WTC11 (cell line): ENCODE results near the gene SLC22A4. TPM values are rescaled to one million over a fixed set of nuclear protein-coding genes. Genes with fewer than 3 reads are reported as not detected.

Experiments used
- CREB1 ChIP-seq: sonication (generic); formaldehyde crosslinking; IDR thresholded peaks from 2 replicates; pipeline ENCODE4 v1.8.0; 2023; ENCODE audit warnings: mild to moderate bottlenecking, missing genetic modification reagents
- CREM ChIP-seq: sonication (generic); formaldehyde crosslinking; IDR thresholded peaks from 2 replicates; pipeline ENCODE4 v1.8.1; 2022; ENCODE audit warnings: mild to moderate bottlenecking, missing genetic modification reagents, moderate library complexity
- FOXK1 ChIP-seq: sonication (generic); formaldehyde crosslinking; IDR thresholded peaks from 2 replicates; pipeline ENCODE4 v1.8.0; 2022; ENCODE audit warnings: mild to moderate bottlenecking, moderate library complexity, missing genetic modification reagents
- FOXP1 ChIP-seq: sonication (generic); formaldehyde crosslinking; IDR thresholded peaks from 2 replicates; pipeline ENCODE4 v1.8.0; 2022; ENCODE audit warnings: missing genetic modification reagents, mild to moderate bottlenecking, moderate library complexity, borderline replicate concordance
- GABPB1 ChIP-seq: sonication (generic); formaldehyde crosslinking; IDR thresholded peaks from 2 replicates; pipeline ENCODE4 v1.8.1; 2023; ENCODE audit warnings: mild to moderate bottlenecking, missing genetic modification reagents
- GTF2I ChIP-seq: fragments of 250-450 bp; sonication (Bioruptor Pico); conservative IDR thresholded peaks from 2 replicates; pipeline ENCODE4 v1.4.0; 2021; ENCODE audit warnings: mild to moderate bottlenecking
- JAZF1 ChIP-seq: fragments of 250-450 bp; sonication (Bioruptor Pico); IDR thresholded peaks from 2 replicates; pipeline ENCODE4 v1.9.0; 2021; ENCODE audit warnings: moderate library complexity, mild to moderate bottlenecking, inconsistent platforms
- KAT7 ChIP-seq: sonication (generic); formaldehyde crosslinking; IDR thresholded peaks from 2 replicates; pipeline ENCODE4 v1.8.1; 2023; ENCODE audit warnings: missing genetic modification reagents, mild to moderate bottlenecking, borderline replicate concordance
- NR2C2 ChIP-seq: sonication (generic); formaldehyde crosslinking; IDR thresholded peaks from 2 replicates; pipeline ENCODE4 v1.8.0; 2022; ENCODE audit warnings: mild to moderate bottlenecking, missing genetic modification reagents
- NR3C1 ChIP-seq: sonication (generic); formaldehyde crosslinking; conservative IDR thresholded peaks from 2 replicates; pipeline ENCODE4 v1.8.1; 2023; ENCODE audit warnings: low read depth, mild to moderate bottlenecking, missing genetic modification reagents
- RORB ChIP-seq: fragments of 250-450 bp; sonication (Bioruptor Pico); IDR thresholded peaks from 2 replicates; pipeline ENCODE4 v1.9.0; 2021; ENCODE audit warnings: mild to moderate bottlenecking
- SOX15 ChIP-seq: fragments of 250-450 bp; sonication (Bioruptor Pico); IDR thresholded peaks from 2 replicates; pipeline ENCODE4 v1.9.0; 2021; ENCODE audit warnings: mild to moderate bottlenecking
- SP1 ChIP-seq: sonication (generic); formaldehyde crosslinking; conservative IDR thresholded peaks from 2 replicates; pipeline ENCODE4 v1.8.1; 2022; ENCODE audit warnings: missing genetic modification reagents
- ZBTB21 ChIP-seq: sonication (generic); formaldehyde crosslinking; IDR thresholded peaks from 2 replicates; pipeline ENCODE4 v1.8.1; 2023; ENCODE audit warnings: mild to moderate bottlenecking, missing genetic modification reagents, borderline replicate concordance
- ZNF263 ChIP-seq: sonication (generic); formaldehyde crosslinking; IDR thresholded peaks from 2 replicates; pipeline ENCODE4 v1.8.1; 2022; ENCODE audit warnings: low read depth, mild to moderate bottlenecking, moderate library complexity, missing genetic modification reagents
- ZNF317 ChIP-seq: sonication (generic); formaldehyde crosslinking; IDR thresholded peaks from 2 replicates; pipeline ENCODE4 v1.8.1; 2023; ENCODE audit warnings: low read depth, mild to moderate bottlenecking, moderate library complexity, missing genetic modification reagents, borderline replicate concordance
- ZNF416 ChIP-seq: fragments of 250-450 bp; sonication (Bioruptor Pico); IDR thresholded peaks from 2 replicates; pipeline ENCODE4 v1.9.0; 2021; ENCODE audit warnings: mild to moderate bottlenecking, inconsistent platforms
- ZNF423 ChIP-seq: fragments of 250-450 bp; sonication (Bioruptor Pico); IDR thresholded peaks from 2 replicates; pipeline ENCODE4 v2.1.2; 2022; ENCODE audit warnings: mild to moderate bottlenecking, moderate library complexity
- total RNA-seq: library from RNA; stranded (reverse); gene quantifications from 3 replicates; pipeline ENCODE4 v1.2.3, GENCODE V29; 2021
- TF ChIP-seq, protein P1 (sequence below): sonication (generic); formaldehyde crosslinking; IDR thresholded peaks from 2 replicates; pipeline ENCODE4 v1.8.1; 2022; ENCODE audit warnings: low read depth, mild to moderate bottlenecking, moderate library complexity, missing genetic modification reagents, borderline replicate concordance
- TF ChIP-seq, protein P2 (sequence below): sonication (generic); formaldehyde crosslinking; IDR thresholded peaks from 2 replicates; pipeline ENCODE4 v1.8.1; 2022; ENCODE audit warnings: missing genetic modification reagents, borderline replicate concordance
- TF ChIP-seq, protein P3 (sequence below): fragments of 250-450 bp; sonication (Bioruptor Pico); IDR thresholded peaks from 2 replicates; pipeline ENCODE4 v1.9.0; 2021; ENCODE audit warnings: mild to moderate bottlenecking
- TF ChIP-seq, protein P4 (sequence below): sonication (generic); formaldehyde crosslinking; IDR thresholded peaks from 2 replicates; pipeline ENCODE4 v1.8.1; 2023; ENCODE audit warnings: mild to moderate bottlenecking, missing genetic modification reagents, moderate library complexity
- TF ChIP-seq, protein P5 (sequence below): sonication (generic); formaldehyde crosslinking; IDR thresholded peaks from 2 replicates; pipeline ENCODE4 v1.8.1; 2023; ENCODE audit warnings: mild to moderate bottlenecking, missing genetic modification reagents, moderate library complexity
- TF ChIP-seq, protein P6 (sequence below): sonication (generic); formaldehyde crosslinking; IDR thresholded peaks from 2 replicates; pipeline ENCODE4 v1.8.0; 2023; ENCODE audit warnings: mild to moderate bottlenecking, missing genetic modification reagents
- TF ChIP-seq, protein P7 (sequence below): sonication (generic); formaldehyde crosslinking; IDR thresholded peaks from 2 replicates; pipeline ENCODE4 v1.8.0; 2023; ENCODE audit warnings: missing genetic modification reagents
- TF ChIP-seq, protein P8 (sequence below): sonication (generic); formaldehyde crosslinking; IDR thresholded peaks from 2 replicates; pipeline ENCODE4 v1.8.1; 2022; ENCODE audit warnings: mild to moderate bottlenecking, missing genetic modification reagents, moderate library complexity, borderline replicate concordance
- TF ChIP-seq, protein P9 (sequence below): sonication (generic); formaldehyde crosslinking; IDR thresholded peaks from 2 replicates; pipeline ENCODE4 v1.8.1; 2023; ENCODE audit warnings: mild to moderate bottlenecking, missing genetic modification reagents

The SLC22A4 gene
- total RNA-seq, 1 experiment from 2014 or later, result 0.35 TPM

DNA sequence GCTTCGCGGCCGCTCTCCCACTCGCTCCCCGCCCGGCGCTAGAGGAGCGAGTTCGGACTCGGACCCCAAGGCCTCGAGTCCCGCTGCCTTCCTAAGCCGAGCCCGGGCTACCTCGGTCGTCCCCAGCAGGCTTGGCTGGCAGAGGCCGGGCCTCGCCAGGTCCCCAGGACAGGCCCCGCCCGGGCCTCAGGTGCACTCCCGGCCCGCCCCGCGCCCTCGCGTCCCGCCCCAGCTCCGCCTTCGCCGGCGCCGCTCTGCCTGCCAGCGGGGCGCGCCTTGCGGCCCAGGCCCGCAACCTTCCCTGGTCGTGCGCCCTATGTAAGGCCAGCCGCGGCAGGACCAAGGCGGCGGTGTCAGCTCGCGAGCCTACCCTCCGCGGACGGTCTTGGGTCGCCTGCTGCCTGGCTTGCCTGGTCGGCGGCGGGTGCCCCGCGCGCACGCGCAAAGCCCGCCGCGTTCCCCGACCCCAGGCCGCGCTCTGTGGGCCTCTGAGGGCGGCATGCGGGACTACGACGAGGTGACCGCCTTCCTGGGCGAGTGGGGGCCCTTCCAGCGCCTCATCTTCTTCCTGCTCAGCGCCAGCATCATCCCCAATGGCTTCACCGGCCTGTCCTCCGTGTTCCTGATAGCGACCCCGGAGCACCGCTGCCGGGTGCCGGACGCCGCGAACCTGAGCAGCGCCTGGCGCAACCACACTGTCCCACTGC is 75.4 kb downstream of the SLC22A4 start, which contains the start of gene SLC22A5 (continued):
- 0 out of 2 replicates have a peak, but pooled peaks have one; percentile 46 for TF ChIP-seq FOXK1 (CRISPR knock-in tag)
- TF ChIP-seq, protein P1, sequence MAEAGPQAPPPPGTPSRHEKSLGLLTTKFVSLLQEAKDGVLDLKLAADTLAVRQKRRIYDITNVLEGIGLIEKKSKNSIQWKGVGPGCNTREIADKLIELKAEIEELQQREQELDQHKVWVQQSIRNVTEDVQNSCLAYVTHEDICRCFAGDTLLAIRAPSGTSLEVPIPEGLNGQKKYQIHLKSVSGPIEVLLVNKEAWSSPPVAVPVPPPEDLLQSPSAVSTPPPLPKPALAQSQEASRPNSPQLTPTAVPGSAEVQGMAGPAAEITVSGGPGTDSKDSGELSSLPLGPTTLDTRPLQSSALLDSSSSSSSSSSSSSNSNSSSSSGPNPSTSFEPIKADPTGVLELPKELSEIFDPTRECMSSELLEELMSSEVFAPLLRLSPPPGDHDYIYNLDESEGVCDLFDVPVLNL, result peak; percentile 44; the same call in 1 of the 2 replicates
- no peak for TF ChIP-seq SOX15 (CRISPR knock-in tag)
- TF ChIP-seq CREM (CRISPR knock-in tag), result no peak
- TF ChIP-seq GTF2I (CRISPR knock-in tag), result no peak
- TF ChIP-seq, protein P2, sequence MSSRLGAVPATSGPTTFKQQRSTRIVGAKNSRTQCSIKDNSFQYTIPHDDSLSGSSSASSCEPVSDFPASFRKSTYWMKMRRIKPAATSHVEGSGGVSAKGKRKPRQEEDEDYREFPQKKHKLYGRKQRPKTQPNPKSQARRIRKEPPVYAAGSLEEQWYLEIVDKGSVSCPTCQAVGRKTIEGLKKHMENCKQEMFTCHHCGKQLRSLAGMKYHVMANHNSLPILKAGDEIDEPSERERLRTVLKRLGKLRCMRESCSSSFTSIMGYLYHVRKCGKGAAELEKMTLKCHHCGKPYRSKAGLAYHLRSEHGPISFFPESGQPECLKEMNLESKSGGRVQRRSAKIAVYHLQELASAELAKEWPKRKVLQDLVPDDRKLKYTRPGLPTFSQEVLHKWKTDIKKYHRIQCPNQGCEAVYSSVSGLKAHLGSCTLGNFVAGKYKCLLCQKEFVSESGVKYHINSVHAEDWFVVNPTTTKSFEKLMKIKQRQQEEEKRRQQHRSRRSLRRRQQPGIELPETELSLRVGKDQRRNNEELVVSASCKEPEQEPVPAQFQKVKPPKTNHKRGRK (CRISPR knock-in tag), result 0 out of 2 replicates have a peak, but pooled peaks have one; percentile 26
- TF ChIP-seq, protein P3, sequence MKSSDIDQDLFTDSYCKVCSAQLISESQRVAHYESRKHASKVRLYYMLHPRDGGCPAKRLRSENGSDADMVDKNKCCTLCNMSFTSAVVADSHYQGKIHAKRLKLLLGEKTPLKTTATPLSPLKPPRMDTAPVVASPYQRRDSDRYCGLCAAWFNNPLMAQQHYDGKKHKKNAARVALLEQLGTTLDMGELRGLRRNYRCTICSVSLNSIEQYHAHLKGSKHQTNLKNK (CRISPR knock-in tag), result no peak
- TF ChIP-seq ZNF263 (CRISPR knock-in tag), result peak; percentile 18; the same call in 1 of the 2 replicates
- TF ChIP-seq, protein P4, sequence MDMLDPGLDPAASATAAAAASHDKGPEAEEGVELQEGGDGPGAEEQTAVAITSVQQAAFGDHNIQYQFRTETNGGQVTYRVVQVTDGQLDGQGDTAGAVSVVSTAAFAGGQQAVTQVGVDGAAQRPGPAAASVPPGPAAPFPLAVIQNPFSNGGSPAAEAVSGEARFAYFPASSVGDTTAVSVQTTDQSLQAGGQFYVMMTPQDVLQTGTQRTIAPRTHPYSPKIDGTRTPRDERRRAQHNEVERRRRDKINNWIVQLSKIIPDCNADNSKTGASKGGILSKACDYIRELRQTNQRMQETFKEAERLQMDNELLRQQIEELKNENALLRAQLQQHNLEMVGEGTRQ, result no peak
- no peak for TF ChIP-seq ZNF317 (CRISPR knock-in tag)
- TF ChIP-seq, protein P5, sequence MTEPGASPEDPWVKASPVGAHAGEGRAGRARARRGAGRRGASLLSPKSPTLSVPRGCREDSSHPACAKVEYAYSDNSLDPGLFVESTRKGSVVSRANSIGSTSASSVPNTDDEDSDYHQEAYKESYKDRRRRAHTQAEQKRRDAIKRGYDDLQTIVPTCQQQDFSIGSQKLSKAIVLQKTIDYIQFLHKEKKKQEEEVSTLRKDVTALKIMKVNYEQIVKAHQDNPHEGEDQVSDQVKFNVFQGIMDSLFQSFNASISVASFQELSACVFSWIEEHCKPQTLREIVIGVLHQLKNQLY (CRISPR knock-in tag), result no peak
- TF ChIP-seq FOXP1 (CRISPR knock-in tag), result peak; percentile 85; the same call in 1 of the 2 replicates
- TF ChIP-seq KAT7 (CRISPR knock-in tag), result no peak
- TF ChIP-seq, protein P6, sequence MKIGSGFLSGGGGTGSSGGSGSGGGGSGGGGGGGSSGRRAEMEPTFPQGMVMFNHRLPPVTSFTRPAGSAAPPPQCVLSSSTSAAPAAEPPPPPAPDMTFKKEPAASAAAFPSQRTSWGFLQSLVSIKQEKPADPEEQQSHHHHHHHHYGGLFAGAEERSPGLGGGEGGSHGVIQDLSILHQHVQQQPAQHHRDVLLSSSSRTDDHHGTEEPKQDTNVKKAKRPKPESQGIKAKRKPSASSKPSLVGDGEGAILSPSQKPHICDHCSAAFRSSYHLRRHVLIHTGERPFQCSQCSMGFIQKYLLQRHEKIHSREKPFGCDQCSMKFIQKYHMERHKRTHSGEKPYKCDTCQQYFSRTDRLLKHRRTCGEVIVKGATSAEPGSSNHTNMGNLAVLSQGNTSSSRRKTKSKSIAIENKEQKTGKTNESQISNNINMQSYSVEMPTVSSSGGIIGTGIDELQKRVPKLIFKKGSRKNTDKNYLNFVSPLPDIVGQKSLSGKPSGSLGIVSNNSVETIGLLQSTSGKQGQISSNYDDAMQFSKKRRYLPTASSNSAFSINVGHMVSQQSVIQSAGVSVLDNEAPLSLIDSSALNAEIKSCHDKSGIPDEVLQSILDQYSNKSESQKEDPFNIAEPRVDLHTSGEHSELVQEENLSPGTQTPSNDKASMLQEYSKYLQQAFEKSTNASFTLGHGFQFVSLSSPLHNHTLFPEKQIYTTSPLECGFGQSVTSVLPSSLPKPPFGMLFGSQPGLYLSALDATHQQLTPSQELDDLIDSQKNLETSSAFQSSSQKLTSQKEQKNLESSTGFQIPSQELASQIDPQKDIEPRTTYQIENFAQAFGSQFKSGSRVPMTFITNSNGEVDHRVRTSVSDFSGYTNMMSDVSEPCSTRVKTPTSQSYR, result no peak
- TF ChIP-seq, protein P7, sequence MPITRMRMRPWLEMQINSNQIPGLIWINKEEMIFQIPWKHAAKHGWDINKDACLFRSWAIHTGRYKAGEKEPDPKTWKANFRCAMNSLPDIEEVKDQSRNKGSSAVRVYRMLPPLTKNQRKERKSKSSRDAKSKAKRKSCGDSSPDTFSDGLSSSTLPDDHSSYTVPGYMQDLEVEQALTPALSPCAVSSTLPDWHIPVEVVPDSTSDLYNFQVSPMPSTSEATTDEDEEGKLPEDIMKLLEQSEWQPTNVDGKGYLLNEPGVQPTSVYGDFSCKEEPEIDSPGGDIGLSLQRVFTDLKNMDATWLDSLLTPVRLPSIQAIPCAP (CRISPR knock-in tag), result no peak
- TF ChIP-seq, protein P8, sequence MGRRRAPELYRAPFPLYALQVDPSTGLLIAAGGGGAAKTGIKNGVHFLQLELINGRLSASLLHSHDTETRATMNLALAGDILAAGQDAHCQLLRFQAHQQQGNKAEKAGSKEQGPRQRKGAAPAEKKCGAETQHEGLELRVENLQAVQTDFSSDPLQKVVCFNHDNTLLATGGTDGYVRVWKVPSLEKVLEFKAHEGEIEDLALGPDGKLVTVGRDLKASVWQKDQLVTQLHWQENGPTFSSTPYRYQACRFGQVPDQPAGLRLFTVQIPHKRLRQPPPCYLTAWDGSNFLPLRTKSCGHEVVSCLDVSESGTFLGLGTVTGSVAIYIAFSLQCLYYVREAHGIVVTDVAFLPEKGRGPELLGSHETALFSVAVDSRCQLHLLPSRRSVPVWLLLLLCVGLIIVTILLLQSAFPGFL, result no peak
- TF ChIP-seq RORB (CRISPR knock-in tag), result no peak
- no peak for TF ChIP-seq ZBTB21 (CRISPR knock-in tag)
- TF ChIP-seq NR3C1 (CRISPR knock-in tag), result no peak
- TF ChIP-seq ZNF416 (CRISPR knock-in tag), result no peak
- TF ChIP-seq, protein P9, sequence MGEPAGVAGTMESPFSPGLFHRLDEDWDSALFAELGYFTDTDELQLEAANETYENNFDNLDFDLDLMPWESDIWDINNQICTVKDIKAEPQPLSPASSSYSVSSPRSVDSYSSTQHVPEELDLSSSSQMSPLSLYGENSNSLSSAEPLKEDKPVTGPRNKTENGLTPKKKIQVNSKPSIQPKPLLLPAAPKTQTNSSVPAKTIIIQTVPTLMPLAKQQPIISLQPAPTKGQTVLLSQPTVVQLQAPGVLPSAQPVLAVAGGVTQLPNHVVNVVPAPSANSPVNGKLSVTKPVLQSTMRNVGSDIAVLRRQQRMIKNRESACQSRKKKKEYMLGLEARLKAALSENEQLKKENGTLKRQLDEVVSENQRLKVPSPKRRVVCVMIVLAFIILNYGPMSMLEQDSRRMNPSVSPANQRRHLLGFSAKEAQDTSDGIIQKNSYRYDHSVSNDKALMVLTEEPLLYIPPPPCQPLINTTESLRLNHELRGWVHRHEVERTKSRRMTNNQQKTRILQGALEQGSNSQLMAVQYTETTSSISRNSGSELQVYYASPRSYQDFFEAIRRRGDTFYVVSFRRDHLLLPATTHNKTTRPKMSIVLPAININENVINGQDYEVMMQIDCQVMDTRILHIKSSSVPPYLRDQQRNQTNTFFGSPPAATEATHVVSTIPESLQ (CRISPR knock-in tag), result no peak
- TF ChIP-seq JAZF1 (CRISPR knock-in tag), result no peak
- TF ChIP-seq GABPB1 (CRISPR knock-in tag), result 0 out of 2 replicates have a peak, but pooled peaks have one; percentile 37
- peak; percentile 16; the same call in 1 of the 2 replicates for TF ChIP-seq CREB1 (CRISPR knock-in tag)
- TF ChIP-seq NR2C2 (CRISPR knock-in tag), result 0 out of 2 replicates have a peak, but pooled peaks have one; percentile 14
- TF ChIP-seq ZNF423 (CRISPR knock-in tag), result no peak
- TF ChIP-seq SP1, result peak; percentile 62
